Gastroesophageal sphincter (tissue), 3 donors: ENCODE measurements around the gene UNC93A.
"Not testable (repeated sequence)": the region's sequence is repeated elsewhere in the genome, so short reads cannot be mapped to it uniquely, and the experiment has no call there.

Experiments used
- CTCF ChIP-seq, 4 experiments: fragments of 200-600 bp in 2 of 4; fragments of 450-650 bp in 2 of 4; sonication (generic) in 1 of 4; IDR thresholded peaks; one replicate each; pipeline ENCODE4 v1.5.1; 2017 to 2019; ENCODE audit warnings: antibody characterized with exemption in 4 of 4, mild to moderate bottlenecking in 2 of 4, moderate library complexity in 2 of 4
- POLR2A ChIP-seq, 2 donors: fragments of 450-650 bp; IDR thresholded peaks; one replicate each; pipeline ENCODE4 v1.6.1; 2017; ENCODE audit warnings: antibody characterized with exemption in 2 of 2, mild to moderate bottlenecking in 2 of 2, moderate library complexity in 1 of 2

GRCh38 chr6:167318354-167318753, 27.2 kb downstream of the UNC93A start:
- TF ChIP-seq CTCF, POLR2A (IDR thresholded peaks at IDR 0.05): not testable (repeated sequence)
